Measurements from ENCODE around the gene FKBP11.
"Not testable (repeated sequence)": the region's sequence is repeated elsewhere in the genome, so short reads cannot be mapped to it uniquely, and the experiment has no call there.

The FKBP11 gene

DNA sequence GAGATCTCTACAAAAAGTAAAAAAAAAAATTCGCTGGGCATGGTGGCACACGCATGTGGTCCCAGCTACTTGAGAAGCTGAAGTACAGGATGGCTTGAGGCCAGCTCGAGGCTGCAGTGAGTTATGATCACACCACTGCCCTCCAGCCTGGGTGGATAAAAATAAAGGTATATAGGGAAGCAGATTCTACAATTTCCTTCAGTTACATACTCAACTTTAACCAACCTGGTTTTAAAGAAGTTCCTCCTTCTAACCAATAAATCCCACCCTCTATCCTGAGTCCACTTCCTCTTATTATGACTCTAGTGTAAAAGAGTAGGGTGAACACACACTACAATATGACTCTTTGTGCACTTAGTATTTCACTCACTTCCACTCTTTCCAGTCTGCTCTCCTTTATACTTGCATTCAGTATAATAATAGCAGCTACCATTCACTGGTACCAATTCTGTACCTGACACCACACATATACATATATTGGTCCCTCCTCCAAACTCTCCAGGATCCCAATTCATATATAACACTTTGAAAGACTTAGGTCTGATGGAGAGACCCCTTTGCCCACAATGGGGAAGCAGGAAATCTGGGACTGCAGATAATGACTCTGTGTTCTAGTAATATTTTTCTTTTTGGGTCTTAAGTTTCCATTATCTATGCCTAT is 29.7 kb upstream of the FKBP11 start:
- no peak for DNase-seq (ENCODE audit: low read depth)

DNA sequence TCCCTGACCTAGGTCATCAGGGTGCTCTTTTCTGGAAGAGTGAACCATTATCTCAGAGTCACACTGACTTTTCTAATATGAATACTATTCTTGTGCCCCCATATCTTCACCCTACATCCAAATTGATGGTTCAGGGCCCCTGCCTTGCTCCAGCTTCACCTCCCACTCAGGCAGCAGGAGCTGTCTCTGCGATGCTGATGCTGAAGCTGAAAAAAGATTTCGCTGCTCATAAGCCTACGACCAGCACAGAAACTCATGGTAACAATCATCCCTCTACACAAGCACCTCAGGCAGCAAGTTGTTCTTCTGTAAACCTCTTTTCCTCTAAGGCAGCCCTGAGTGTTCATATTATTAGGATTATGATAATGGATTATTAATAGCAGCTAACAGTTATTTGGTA is 28.8 kb upstream of the FKBP11 start:
- no peak for DNase-seq (ENCODE audit: low read depth)

DNA sequence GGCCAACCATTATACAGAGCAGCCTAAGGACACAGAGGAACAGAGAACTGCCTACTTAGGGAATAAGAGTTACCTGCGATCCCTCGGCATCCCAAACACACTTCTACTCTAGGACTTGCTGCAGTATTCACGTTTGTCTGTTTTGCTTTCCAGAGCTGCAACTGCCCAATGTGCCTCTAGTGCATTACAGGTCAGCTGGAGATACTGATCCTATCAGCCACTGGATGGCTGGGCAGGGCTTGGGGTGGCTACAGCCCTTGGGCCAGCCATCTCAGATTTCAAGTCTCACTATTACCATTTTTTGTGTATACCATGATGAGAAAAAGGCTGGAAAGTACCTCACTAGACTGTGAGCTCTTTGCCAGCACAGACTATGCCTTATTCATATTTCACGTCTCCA is 27.4 kb upstream of the FKBP11 start:
- no peak for DNase-seq (ENCODE audit: low read depth)

DNA sequence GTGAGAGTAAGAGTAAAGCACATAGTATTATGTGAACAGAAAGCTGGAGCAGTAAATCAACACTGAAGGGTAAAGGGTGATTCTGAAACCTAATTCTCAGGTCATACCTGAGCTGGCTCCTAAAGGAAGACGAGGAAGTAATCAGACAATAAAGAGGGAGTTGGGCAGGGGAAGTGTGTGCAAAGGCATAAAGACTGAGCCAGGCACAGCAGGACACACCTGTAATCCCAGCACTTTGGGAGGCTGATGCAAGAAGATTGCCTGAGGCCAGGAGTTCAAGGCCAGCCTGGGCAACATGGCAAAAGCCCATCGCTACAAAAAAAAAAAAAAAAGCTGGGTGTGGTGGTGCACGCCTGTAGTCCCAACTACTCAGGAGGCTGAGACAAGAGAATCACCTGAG is 22.4 kb upstream of the FKBP11 start:
- no peak for DNase-seq (ENCODE audit: low read depth)

DNA sequence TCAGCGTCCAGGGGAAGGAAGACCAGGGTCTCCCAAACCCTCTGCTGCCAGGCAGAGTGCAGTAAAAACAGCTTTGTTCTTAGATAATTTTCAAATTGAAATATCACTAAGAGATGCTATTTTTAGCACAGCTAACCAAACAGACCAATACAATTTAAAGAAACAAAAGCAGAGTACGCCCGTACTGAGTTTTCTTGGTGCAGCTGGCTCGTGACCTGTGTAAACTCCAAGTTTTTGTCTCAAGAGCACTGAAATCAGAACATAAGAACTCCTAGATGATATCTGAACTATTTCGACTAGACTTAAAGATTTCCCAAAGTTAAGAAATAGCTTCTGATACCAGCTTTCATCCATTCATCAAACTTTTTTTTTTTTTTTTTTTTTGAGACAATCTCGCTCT is 21.7 kb upstream of the FKBP11 start:
- DNase-seq (ENCODE audit: low read depth) = no peak

DNA sequence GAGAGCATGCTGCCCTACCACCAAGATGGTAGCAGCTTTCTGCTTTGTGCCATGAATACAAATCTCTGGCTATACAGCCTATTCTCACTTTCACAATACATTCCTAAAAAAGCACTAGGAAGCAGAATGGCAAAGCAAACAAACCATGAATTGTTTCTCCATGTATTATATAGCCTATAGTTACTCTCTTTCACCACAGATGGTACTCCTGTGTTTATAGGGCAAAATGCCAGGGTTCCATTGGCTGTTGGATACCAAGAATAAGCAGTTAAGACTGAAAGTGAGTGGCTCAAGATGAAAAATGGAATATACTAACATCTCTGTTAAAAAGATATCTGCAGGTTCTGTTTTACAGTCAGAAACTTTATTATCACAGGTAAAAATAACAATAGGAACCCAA is 20.9 kb upstream of the FKBP11 start:
- no peak for DNase-seq (ENCODE audit: low read depth)

DNA sequence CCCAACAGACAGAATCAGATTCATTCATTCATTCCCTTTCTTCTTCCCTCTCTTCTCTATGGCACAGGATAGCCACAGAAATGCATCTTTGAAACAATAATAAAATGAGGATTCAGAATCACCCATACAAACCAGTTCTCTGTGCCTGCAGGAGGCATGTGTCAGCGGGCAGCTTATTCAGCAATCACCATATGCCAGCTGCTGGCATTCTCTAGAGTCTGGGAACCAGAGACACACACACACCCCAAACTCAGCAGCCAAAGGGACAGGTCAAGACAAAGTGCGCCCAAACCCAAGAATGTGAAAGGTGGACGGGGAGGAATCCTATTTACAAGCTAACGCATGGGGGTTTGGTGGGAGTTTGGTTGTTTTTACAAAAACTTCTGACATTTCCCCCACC is 17.9 kb upstream of the FKBP11 start:
- no peak for DNase-seq (ENCODE audit: low read depth)

DNA sequence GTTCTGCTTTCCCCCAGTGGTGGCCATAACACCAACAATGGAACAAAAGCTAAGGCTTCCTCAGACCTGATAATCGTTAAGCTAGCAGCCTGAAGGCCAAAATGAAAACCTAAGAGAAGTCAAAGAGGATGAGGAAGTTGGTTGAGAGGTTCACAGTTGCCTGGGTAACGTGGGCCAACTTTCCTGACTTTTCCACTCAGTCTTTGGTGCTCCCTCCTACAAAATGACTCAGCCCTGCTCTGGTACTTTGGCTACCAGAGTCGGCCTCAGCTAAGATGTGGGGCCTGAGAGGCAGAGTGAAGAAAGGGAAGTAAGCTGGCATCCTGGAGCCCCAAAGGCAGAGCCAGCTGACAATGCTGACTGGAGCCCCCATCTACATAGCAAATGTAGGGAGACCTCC is 14.9 kb upstream of the FKBP11 start:
- DNase-seq (ENCODE audit: low read depth) = no peak

DNA sequence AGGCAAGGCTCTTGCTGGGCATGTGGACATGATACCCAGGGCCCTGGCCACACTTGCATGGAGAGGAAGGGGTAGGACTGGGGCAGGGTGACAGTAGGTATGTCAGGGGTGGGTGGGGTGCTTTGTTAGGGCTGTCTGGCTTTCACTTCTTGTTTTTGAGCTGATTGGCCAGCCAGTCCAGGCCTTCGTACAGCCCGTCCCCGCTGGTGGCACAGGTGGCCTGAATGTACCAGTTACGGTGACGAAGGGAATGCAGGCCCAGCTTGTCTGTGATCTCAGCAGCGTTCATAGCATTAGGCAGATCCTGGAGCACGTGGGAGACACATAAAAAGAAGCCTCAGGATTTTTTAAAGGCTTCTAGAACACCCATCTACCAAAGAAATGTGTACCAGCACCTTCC is 13.5 kb upstream of the FKBP11 start:
- DNase-seq (ENCODE audit: low read depth) = no peak

DNA sequence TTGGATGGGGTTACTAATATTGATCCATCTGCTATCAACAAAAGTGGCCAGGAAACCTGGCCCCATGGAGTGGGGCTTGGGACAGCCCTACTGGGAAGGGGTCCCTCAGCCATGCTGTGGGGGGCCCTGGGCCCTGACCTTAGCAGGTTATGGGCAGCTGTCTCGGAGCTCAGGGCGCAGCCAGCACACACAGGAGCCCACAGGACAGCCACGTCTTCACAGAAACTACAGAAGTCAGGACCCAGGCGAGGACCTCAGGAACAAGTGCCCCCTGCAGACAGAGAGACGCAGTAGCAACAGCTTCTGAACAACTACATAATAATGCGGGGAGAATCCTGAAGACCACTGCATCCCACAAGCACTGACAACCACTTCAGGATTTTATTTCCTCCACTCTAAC is 11.9 kb upstream of the FKBP11 start:
- DNase-seq (ENCODE audit: low read depth) = no peak

DNA sequence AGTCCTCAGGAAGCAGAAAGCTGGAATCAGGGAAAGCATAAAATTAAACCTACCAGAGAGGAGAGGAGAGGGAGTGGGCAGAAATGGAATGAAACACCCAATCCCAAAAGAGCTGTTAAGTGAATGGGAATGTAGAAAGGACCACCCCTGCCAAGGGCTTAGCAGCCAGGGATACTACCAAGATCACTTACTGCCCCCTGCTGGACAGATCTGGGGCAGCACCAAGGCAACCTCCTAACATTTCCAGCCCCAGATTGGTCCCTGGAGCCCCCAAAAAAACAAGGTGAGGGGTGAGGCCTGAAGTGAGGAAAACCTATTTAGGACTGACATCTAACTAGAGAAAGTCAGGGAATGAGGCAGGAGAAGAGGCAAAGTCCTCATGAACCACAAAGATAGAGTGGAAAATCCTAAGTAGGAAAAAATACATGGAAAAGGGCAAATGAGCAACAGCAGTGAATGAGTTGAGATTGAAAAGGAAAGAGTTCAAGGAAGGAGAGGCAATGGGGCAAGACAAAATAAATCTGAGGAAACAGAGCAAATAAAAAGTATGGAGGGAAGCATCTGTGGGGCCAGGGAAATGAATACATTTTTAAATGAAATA is 11.2 kb upstream of the FKBP11 start:
- peak; percentile 69 for DNase-seq (ENCODE audit: low read depth)

DNA sequence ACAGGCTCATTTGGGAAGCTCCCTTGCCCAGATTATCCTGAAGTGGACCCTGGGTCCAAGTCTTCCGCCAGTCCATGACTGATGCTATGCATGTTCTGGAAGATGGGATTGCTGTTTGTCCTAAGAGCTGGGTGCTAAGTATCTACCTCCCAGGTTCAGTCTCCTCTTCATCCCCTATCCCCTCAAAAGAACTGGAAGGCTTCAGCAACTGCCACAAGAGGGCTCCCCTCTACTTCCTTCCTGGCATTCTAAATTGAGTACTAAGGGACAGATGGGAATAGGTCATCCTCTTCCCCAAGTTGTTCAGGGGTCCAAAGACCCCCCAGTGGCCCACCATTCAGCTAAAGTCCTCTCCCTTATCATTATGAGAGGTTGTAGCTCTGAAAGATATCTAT is 9.0 kb upstream of the FKBP11 start:
- no peak for DNase-seq (ENCODE audit: low read depth)

DNA sequence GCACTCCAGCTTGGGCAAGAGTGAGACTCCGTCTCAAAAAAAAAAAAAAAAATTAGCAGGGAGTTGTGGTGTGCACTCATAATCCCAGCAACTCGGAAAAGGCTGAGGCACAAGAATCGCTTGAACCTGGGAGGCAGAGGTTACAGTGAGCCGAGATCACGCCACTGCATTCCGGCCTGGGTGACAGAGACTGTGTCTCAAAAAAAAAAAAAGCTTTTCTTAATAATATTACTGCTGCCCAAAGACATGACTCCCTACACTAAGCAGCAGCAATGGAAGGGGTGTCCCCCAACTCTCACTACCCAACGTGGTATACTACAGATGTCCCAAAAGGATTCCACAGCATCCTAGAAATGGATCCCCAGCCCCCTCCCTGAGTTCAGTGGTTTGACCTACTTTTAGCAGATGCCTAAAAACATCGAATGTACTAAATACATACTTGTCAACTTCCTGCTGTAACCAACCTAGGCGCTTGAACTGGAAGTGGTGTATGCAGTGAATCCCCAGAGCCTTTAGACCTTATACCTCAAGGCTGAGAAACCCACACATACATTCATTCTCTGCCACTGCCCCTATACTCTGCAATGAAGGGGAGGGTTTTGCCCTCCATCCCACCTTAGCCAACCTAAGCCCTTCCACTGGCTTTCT is 8.5 kb upstream of the FKBP11 start:
- DNase-seq (ENCODE audit: low read depth) = no peak

DNA sequence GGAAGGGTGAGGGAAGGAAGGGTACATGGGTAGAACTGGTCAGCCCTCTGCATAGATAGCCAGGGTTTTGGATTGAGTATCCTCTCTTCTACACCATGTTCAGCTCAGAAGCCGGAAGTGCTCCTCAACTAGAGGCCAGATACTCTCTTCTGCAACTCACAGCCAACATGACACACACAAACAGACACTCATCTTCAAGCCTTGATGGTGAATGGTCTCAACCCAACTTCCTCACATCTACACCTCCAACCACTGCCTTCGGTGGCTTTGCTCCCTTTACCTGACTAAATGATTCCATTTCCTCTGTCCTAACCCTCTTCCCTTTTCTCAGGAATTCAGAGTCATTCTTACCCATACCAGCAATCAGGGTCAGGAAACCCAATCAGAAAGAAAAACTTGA is 7.6 kb upstream of the FKBP11 start:
- no peak for DNase-seq (ENCODE audit: low read depth)

DNA sequence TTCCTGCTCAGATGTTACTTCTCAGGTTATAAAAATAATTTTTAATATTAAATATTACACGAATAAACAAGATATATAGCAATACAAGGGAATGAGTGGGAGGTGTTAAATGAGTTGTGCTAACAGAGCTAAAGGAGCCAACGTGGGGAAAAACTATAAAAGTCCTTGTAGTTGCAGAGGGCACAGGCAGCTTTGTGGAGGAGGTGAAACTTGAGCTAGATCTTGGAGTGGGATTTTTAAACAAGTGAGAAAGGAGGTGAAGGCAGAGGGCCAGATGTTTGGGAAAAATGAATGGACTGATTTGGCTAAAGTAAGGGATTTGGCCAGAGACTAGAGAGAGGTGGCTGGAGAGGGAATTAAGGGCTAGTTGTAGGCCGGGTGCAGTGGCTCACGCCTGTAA is 5.2 kb upstream of the FKBP11 start:
- DNase-seq (ENCODE audit: low read depth) = no peak

DNA sequence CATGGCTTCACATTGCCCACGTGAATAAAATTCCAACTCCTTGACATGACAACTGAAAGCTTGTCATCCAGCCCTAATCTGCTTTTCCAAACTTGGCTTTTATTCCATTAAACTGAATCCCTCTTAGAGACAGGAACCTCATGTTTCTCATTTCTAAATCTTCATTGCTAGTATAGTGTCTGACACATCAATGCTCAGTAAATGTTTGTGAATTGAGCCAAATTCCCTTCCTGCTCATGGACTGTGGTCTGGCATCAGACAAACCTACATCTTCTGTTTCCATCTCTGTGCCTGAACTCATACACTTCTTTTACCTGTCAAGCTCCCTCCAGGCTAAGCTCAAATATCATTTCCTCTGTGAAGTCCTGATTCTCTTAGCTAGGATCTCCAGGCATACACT is 4.3 kb upstream of the FKBP11 start:
- no peak for DNase-seq (ENCODE audit: low read depth)

DNA sequence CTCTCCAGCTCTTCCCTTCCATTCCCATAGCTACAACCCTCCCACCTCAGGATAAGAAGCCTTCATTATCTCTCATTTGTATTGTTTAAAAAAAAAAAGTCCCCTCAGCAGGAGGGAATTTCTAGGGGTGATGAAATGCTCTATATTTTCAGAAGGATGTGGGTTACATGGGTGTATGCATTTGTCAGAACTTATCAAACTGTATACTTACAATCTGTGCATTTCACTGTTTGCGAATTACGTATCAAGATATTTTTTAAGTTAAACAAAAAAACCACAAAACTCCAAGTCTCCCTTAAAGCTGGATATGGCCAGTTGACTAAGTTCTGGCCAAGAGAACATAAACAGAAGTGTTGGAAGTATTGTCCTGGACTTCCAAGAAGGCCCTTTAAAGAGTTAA is 2.0 kb upstream of the FKBP11 start:
- DNase-seq (ENCODE audit: low read depth) = no peak

DNA sequence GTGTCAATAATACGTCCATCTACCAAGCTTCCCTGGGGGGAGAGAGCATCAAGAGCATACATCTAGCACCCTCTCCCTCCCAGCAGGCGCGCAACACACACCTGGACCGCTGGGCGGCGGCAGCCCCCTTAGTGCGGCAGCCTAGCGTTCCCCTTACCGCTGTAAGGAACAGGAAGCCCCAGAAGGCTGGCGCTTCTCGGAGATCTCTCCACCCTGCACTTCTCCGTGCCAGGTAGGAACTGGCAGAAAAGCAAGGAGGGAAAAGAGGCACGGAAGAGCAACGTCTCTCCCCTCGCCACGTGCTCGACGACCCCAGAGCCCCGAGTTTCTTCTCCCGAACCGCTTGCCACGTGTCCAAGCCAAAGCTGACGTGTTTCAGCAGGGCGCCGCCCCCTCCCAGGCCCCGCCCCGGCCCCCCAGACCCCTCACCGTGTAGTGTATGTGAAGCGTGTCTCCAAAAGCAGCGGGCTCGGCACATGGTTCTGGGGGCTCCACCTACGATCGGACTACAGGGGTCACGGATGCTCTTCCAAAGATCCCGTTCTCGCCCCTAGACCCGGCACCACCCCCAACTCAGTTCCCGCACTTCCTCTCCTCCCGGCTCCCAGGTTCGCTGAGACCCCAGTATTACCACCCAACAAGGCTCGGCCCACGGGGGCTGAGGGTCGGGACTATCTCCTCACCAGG is 532 bp downstream of the FKBP11 start:
- peak; percentile 75 for DNase-seq (ENCODE audit: low read depth)

DNA sequence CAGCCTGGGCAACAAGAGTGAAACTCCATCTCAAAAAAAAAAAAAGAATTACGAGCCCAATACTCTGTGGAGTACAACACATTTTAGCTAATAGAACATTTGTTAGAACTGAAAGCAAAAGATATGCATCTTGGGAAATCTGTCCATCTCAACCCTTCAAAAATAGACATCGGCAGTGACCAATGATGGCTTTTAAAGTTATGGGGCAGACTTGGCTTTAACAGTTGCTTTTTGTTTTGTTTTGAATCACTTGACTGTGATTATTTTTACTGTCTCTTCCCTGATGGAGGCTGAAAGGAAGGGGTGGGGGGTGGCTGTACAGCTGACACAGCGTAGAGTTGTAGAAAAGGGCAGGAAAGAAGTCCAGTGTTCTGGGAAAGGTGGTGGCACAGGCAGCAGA is 2.2 kb downstream of the FKBP11 start:
- no peak for DNase-seq (ENCODE audit: low read depth)

DNA sequence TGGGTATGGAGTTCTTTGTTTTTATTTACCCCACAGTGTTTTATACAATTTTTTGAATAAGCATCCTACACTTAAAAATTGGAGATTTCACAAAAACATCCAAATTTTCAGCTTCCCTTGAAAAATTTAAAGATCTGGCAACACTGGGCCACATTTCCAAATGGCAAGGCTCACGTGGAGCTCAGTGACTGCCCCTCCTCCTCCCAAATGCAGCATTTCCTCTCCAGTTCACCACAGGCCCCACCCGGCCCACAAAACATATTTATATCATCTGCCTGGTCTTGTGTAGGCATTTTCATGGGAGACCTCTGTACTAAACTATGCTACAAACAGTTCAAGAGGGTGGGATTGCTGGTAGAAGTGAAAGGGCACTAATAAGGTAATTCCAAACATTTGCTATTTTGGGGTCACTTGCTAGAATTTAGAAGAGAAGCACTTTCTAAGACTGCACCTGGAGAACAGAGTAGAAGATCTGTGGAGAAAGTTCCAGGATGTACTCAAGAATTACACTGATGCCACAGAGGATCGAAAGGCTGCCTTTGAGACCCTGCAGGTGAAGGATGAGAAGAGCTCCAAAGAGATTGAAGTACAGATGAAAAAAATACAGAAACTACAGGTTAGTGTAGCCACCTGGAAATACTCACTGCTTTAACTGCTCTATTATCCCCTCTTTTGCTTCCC is 7.3 kb downstream of the FKBP11 start:
- peak; percentile 17 for DNase-seq (ENCODE audit: low read depth)

DNA sequence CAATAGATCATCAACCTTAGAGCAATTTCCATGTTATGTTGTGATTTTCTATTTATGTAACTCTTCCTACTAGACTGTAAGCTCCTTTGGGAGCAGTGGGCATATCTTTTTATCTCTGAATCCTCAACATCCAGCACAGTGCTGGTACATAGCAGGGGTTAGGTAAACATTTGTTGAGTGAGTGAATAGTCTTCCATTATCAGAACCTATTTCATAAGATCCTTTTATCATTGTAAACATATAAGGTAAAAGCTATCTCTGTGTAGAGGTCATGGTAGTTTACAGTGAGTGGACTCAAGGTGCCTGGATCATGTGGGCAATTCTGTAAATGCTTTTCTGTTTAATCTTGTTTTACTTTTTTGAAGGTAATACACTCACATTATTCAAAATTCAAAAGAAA is 15.1 kb downstream of the FKBP11 start:
- DNase-seq (ENCODE audit: low read depth) = no peak

DNA sequence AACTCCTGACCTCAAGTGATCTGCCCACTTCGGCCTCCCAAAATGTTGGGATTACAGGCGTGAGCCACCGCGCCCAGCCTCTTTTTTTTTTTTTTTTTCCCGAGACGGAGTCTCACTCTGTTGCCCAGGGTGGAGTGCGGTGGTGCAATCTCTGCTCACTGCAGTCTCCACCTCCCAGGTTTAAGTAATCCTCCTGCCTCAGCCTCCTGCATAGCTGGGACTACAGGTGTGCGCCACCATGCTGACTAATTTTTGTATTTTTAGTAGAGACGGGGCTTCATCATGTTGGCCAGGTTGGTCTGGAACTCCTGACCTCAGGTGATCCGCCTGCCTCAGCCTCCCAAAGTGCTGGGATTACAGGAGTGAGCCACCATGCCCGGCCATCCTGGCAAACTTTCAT is 15.6 kb downstream of the FKBP11 start:
- not testable (repeated sequence) for DNase-seq (ENCODE audit: low read depth)

DNA sequence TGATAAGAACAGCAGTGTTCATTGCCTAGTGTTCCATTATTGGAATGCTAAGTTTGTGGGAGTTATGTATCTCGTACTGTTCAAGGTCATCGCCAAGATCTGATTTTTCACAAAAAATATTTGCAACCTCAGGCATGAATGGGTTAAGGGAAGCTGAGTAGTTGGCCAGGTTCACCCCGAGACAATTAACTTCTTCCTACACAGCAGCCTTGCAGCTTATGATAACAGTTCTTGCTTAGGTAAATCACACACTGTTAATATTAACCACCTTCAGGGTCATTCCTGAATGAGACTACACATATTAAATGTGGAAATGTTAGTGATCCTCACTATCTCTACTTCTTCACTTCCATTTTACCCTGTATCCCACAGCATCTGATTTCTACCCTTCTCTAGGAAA is 18.0 kb downstream of the FKBP11 start:
- DNase-seq (ENCODE audit: low read depth) = no peak

Measured in activated T-helper 9 cell treated with anti-CD3 and anti-CD28 coated beads, Interleukin-2, amount 50 U/mL, for 16 hours (primary cell).